ENCODE measurements around the gene OR2T35.

OR2T35 gene

GRCh38 chr1:248610301-248610700, 34.8 kb downstream of the OR2T35 start:
- DNase-seq (ENCODE audit: low read depth): no peak
- no peak for TF ChIP-seq CTCF (IDR thresholded peaks at IDR 0.05; ENCODE audit: control insufficient read depth, extremely low read depth, insufficient read depth)
- no peak overlapping the region for H3K4me3 ChIP-seq (ENCODE audit: low read depth, low read length)

GRCh38 chr1:248599396-248599795, 45.7 kb downstream of the OR2T35 start:
- no peak for TF ChIP-seq CTCF (IDR thresholded peaks at IDR 0.05; ENCODE audit: control insufficient read depth, extremely low read depth, insufficient read depth)
- no peak overlapping the region for H3K4me3 ChIP-seq (ENCODE audit: low read depth, low read length)
- DNase-seq (ENCODE audit: low read depth): no peak

GRCh38 chr1:248597589-248597988, 47.5 kb downstream of the OR2T35 start, which contains the start of gene OR2T10:
TSS of gene OR2T10 (minus strand) at chr1:248597700. CDS start at chr1:248593768, 3,932 bp downstream.
- H3K4me3 ChIP-seq (ENCODE audit: low read depth, low read length): no peak within 1 kb of the TSS
- no peak for DNase-seq (ENCODE audit: low read depth)
- no peak for TF ChIP-seq CTCF (IDR thresholded peaks at IDR 0.05; ENCODE audit: control insufficient read depth, extremely low read depth, insufficient read depth)

GRCh38 chr1:248596615-248597014, 48.5 kb downstream of the OR2T35 start:
- H3K4me3 ChIP-seq (ENCODE audit: low read depth, low read length): no peak overlapping the region
- TF ChIP-seq CTCF (IDR thresholded peaks at IDR 0.05; ENCODE audit: control insufficient read depth, extremely low read depth, insufficient read depth): no peak

GRCh38 chr1:248593226-248593625, 51.9 kb downstream of the OR2T35 start:
- H3K4me3 ChIP-seq (ENCODE audit: low read depth, low read length): no peak overlapping the region
- DNase-seq (ENCODE audit: low read depth): no peak
- no peak for TF ChIP-seq CTCF (IDR thresholded peaks at IDR 0.05; ENCODE audit: control insufficient read depth, extremely low read depth, insufficient read depth)

More at GRCh38 chr1:248596615-248597014, 48.5 kb downstream of the OR2T35 start:
- no peak for DNase-seq (ENCODE audit: low read depth)

- no peak for DNase-seq (ENCODE audit: low read depth)
- TF ChIP-seq CTCF (IDR thresholded peaks at IDR 0.05; ENCODE audit: control insufficient read depth, extremely low read depth, insufficient read depth): no peak
- H3K4me3 ChIP-seq (ENCODE audit: low read depth, low read length): no peak overlapping the region
Observed at GRCh38 chr1:248592655-248593054, 52.4 kb downstream of the OR2T35 start.

GRCh38 chr1:248590055-248590454, 55.0 kb downstream of the OR2T35 start:
- no peak for DNase-seq (ENCODE audit: low read depth)
- H3K4me3 ChIP-seq (ENCODE audit: low read depth, low read length): no peak overlapping the region
- TF ChIP-seq CTCF (IDR thresholded peaks at IDR 0.05; ENCODE audit: control insufficient read depth, extremely low read depth, insufficient read depth): no peak

All from LNCaP clone FGC (cell line).